IPS-NIHi7 (cell line): ENCODE data around the gene GPRC5B.

ENCODE experiments used
- DNase-seq: peaks from one replicate; pipeline ENCODE4 v3.0.0; 2012; ENCODE audit warnings: mixed read lengths; ENCODE audit errors: extremely low spot score

Gene GPRC5B

DNA sequence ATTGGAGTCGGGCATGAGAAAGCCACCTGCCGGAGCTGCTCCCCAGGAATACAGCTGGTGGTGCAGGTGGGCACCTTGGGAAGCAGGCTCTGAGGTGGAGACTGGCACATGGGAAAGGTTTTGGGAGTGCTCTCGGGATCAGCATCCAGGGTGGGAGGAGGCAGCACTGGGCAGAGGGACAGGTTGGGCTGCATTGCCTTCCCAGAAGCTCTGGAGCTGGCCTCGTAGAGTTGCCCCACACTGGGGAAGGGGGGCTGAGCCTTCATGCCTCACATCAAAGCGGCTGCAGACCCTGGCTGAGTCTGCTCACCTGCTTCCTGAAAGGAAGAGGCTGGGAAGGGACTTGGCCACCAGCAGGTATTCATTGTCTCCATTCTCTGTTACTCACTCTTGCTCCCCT is 13.5 kb upstream of the GPRC5B start:
- DNase-seq: no peak

DNA sequence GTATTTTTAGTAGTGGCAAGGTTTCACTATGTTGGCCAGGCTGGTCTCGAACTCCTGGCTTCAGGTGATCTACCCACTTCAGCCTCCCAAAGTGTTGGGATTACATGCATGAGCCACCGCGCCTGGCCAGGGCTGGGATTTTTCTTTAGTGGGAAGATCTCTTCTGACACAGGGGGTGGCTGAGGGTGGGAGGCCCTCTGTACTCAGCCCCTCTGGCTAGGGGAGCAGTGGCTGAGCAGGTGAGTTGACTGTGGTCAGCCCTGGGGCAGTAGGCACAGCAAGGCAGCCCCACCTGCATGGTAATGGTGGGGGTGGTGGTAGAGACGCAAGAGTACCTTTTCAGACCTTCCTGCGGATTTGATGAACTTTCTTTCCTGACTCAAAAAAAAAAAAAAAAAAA is 12.3 kb upstream of the GPRC5B start:
- no peak for DNase-seq

DNA sequence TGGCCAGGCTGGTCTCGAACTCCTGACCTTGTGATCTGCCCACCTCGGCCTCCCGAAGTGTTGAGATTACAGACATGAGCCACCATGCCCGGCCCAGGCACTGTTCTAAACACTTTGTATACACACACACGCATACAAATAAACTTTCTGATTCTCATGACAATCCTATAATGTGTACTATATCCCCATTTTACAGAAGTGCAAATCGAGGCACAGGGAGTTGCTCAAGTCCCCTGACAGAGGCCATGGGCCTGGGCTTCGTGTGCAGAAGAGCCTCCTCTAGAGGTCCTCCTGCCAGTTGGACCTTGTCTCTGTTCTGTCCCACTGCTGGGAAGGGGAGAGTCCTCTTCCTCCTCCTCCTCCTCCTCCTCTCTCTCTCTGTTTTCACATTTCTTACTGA is 9.9 kb upstream of the GPRC5B start:
- DNase-seq: no peak

DNA sequence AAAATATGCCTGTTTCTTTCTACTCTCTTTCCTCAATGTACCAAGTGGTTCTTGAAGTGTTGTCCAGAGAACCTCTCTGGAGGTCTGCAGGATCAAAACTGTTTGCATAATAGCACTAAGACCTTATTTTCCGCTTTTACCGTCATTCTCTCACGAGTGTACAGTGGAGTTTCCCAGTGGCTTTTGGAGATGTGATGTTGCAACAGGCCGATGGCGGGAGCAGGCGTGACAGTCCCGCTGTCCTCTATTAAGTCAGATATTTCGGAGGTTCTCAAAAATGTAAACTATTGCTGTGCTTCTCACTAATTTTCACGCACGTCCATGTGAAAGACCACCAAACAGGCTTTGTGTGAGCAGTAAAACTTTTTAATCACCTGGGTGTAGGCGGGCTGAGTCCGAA is 8.3 kb upstream of the GPRC5B start:
- no peak for DNase-seq

DNA sequence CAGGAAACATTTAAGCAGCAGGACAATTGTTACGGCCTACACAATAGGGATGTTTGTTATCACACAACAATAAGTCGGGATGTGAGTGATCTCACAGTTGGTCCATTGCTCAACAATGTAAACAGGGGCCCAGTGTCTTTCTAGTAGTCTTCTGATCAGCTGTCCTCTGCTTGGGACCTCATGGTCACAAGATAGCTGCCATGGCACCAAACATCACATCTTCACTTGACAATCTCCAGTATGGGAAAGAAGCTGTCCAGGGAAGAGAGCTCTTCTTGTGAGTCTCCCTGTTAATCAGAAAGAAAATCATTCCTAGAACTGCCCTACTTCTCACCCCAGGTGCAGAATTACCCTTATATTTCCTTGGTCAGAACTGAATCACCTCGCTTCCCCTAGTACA is 6.3 kb upstream of the GPRC5B start:
- no peak for DNase-seq

DNA sequence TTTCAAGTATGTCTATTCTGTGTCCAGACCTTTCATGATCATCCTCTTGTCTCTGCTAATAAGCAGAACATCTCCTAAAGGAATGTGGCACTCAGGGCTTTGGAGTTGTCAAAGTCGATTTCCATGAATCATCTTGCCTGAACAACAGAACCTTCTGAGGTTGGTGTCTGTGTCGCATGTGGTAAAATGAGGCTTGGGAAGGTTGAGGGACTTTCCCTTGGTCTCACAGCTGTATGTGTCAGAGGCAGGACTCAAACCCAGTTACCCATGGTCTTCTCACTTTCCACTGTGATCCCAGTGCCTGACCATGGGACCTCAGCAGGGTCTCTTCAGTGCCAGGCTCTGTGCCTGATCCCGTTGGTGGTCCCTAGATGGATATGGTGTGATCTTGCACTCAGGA is 4.2 kb upstream of the GPRC5B start:
- no peak for DNase-seq

DNA sequence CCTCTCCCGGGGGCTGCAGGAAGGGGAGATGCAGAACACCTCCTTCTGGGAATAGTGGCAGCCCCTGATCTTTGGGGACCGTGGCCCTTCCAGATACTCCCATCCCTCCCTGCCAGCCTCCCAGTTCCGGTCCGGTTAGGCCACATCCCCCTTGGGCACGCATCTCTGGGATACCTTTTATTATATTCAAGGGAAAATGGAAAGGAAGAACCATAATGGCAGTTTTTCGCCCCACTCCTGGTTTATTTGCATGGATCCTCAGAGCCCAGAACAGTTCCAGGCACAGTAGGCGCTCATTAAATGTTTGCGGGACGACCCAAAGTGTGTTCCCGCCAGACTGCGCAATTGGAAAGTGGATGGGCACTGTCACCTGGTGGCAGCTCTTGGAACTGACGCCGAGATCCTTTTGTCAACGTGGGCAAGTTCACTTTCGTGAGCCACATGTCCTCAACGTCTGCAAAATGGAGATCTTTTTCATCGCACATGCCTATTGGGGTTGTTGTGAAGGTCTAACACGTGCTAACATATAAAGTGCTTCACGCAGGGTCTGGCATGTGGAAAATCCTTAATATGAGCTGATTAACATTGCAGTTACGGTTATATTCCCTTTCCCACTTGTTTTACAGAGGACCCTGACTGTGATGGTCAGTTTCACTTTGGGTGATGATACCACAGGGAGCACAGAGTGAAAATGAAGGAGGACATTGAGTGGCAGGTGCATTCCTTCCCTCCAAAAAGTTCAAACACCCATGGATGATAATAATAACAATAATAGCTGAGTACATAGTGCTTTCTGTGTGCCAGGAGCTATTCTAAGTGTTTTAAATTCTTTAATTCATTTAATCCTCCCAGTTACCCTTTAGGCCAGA is 1.7 kb upstream of the GPRC5B start:
- DNase-seq: peak; percentile 69

DNA sequence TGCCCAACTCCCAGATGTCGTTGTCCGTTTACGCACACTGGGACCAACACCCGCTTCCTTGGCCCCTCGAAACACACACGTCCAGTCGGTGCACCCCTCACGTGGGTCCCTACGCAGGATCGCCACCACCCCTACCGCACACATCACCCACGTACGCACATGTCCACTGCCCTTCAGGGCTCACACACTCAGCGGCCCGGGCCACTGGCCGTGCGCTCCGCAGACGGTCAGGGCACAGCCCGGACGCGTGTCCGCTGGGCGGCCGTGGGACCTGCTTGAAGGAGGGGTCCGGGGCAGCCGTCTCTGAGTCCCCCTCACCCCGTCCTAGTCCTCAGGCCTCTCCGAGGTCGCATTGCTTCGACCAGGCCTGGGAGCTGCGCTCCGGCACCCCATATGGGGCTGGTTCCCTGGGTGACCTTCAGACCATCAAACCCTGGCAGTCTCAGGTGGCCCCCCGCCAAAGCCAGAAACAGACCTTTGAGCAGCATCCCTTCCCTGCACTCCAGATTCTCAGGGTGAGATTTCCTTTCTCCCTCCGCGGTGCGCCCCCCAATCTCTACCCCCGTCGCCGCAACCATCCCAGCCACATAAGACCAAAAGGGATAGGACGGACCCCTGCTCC is 914 bp upstream of the GPRC5B start:
- no peak for DNase-seq

DNA sequence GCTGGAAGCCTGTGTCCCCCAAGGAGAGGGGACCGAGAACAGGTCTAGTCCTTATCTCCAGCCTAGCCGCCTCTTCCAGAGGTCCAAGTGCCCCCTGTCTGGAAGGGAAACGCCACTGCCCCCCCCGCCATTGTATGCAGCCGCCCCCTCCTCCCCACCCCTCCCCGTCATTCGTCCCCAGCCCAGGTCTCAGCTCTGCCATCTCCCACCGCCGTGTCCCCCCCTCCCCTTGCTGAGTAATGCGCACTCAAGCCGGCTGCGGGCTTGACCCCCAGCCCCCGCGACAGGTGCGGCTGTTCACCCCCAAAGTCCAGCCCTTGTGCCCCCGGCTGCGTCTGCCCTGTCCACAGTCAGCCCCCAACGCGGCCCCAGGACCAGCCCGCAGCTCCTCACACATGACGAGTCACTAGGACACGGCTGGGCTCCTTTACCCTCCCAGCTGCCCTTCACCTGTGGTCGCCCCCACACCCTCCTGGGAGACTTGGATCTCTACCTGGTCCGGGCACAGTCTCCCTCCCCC is 622 bp downstream of the GPRC5B start:
- peak; percentile 36 for DNase-seq

DNA sequence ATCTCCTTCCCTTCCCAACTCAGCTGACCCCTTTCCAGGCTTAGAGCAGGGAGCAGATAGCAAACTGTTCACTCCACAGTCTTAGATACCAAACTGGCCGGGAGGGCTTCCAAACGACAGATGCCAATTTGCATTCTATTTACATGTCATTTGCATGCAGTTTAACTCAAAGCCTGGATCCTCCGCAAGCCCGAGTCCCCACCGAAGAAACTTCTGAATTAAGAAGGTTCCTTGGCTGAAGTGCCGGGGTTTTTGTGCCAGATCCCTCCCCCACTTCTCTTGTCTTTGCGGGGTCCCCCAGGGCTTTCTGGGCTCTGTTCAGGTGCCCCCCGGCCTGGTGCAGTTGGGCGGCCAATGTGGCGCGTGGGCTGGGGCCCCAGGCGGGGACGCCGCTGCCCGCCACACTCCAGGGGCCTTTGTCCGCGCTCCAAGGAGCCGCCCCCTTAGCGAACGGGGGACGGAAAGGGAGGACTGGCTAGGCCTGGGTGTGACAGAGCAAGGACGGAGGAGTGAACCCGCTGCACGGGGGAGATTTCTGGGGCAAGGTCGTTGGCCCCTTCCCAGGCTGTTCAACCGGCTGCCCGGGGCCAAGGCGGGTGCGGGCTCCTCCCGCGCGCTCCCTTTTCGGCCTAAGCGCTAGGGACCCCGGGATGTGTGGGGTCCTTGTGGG is 1.2 kb downstream of the GPRC5B start:
- no peak for DNase-seq

DNA sequence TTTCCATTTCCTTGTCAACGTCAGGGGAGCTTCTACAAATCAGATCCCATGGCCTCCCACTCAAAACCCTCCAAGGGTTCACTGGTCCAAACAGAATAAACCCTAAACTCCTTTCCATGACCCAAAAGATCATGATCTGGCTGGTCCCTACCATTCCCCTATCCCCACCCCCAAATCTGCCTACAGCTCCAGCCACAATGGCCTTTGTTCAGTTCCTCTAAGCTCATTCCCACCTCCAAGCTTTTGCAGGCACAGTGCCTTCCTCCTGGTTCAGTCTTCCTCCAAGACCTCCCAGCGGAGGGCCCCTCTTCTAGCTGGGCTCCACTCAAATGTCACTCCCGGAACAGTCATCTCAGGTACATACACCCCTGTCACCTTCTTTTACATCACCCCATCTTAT is 2.0 kb downstream of the GPRC5B start:
- no peak for DNase-seq

DNA sequence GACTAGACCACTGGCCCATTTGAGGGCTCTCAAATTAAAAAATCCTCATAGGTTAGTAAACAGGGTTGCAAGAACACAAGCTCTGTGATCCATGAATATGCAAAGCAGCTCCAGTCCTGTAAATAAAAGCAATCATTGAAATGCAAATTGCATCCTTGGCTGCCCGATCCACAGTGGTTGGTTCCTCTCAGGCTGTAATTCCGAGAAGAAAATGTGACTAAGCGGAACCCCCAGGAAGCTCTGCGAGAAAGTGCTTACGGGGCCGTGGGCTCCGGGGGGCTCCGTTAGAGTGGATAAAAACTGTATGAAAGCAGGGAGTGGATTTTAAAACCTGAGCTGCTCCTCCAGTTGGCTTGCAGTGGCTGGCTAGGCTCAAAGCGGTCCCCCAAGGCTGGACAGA is 2.5 kb downstream of the GPRC5B start:
- peak; percentile 48 for DNase-seq

DNA sequence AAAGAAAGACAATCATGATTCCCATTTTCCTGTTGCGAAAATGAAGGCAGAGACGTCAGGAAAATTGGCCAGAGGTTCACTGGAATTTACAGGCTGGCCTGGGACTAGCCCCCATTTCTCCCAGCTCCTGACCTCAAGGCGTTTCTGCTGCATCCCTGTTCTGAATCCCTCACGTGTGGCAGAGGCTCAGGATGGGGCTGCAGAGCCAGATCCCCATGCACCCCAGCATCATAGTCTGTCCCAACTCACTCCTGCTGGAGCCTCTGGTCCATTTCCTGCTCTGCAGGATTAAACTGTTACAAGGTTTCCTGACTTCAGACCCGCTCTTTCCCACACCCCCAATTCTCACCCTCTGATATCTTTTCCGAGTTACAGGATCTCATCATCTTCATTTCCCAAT is 2.9 kb downstream of the GPRC5B start:
- no peak for DNase-seq

DNA sequence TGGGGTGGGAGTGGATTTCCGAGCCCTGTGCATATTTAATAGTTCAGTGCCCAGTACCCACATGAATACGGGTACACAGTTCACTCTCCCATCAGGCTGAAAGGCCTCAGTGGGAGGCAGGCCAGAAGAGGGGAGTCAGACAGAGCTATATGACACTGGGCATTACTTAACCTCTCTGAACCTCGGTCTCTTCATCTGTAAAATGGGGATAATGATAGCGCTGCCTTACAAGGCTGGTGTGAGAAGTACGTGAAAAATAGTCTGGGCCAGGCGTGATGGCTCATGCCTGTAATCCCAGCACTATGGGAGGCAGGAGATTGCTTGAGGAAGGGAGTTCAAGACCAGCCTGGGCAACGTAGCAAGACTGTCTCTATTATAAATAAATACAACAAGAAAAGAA is 3.6 kb downstream of the GPRC5B start:
- DNase-seq: no peak

DNA sequence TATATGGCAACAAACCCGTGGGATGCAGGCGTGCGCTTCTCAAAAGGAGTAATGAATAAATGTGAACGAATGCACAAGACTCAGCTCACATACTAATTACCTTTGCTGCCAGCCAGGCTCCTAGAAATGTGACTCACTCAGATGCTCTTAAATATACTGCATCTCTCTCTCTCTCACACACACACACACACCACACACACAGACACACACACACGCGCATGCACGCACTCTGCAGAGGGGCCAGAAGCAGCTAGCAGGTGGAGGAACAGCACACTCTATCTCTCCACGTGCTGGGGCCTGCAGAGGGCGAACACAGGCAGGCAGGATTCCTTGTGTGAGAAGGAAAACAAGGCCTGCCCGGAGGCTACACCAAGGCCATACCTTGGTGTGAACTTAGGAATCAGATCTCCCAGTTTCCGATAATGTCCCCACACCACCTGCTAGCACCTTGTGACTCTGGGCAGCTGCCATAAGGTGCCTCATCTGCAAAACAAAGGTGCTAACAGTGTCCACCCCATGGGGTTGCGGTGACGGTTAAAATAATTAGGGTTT is 5.3 kb downstream of the GPRC5B start:
- peak; percentile 41 for DNase-seq

DNA sequence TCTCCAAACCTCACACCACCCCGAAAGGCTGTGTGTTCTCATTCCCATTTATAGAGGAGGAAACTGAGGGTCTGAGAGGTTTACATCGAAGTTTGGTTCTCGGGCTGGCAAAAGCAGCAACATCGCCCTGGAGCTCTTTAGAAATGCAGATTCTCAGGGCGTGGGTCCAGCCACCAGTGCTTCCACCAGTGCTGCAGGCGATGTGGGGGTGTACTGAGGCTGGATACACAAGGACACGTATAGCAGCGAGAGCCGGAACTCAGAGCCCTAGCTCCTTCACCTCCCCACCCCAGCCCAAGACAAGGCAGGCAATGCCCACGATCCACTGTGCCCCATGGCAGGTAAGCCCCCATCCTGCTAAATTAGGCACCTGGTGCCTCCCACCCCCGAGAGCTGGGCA is 5.9 kb downstream of the GPRC5B start:
- DNase-seq: no peak

DNA sequence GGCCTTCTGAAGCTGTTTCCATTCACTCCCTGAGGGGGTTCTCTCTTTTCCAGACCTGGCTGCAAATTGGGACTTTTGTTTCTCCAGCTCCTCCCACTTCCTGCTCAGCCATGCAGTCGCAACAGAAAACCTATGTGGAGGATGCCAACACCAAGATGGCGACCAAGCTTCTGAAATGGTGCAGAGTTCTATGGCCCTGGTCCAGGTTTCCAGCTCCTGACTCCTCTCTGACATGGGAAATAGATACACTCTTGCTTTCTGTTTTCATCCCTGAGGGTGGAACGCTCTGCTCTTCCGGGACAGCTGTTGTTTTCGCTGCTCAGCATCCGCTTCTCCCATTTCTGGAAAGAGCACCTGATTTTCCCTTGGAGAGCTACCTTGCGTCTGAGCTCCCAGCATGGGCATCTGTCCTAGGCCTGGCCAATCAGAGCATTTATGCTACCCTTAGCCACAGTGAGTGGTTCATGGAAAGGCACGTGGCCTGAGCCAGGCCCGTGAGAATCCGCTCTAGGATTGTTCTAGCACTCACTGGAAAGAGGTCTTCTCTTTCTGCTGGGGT is 8.1 kb downstream of the GPRC5B start:
- no peak for DNase-seq

DNA sequence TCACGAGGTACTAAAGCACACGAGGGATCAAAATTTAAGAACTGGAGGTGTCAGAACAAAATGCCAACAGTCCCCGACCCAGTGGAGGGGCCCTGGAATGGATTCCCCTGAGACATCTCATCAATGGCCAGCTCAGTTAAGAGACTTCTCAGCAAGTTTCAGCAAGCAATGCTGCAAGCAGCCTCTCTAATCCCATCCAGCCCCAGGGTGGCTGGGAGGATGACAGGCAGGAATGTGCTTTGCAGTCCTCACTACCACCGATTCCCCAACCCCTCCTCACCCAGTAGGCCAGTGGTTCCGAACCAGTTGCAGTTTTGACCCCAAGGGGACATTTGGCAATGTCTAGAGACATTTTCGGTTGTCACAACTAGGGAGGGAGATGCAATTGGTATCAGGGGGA is 8.7 kb downstream of the GPRC5B start:
- no peak for DNase-seq

DNA sequence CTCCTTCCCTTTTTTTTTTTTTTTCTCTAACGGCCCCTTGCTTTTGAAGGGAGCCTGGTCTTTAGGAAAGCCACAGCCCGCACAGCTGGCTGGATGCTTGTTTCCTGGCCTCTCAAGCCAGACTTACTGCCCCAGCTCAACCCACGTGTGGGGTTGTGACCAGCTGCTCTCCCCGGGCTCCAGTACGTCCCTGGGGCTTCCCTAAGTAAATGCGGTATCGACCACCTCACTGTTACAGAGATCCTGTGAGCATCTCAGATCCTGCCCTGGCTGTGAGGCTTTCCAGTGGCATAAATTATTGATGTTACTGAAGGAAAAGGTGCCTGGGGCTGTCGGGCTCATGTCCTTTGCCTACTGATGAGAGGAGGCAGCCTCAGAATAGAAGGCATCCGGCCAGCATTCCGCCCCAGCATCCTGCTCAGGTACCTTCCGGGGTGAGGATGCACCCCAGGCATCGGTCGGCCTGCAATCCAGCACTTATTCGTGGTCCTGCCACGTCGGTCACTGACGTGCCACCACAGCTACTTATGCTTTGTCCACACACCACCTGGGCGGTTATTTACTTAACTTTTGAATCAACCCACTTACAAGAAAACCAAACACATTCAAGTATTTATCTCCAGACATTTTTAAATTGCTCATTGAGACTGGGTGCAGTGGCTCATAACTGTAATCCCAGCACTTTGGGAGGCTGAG is 9.6 kb downstream of the GPRC5B start:
- no peak for DNase-seq

DNA sequence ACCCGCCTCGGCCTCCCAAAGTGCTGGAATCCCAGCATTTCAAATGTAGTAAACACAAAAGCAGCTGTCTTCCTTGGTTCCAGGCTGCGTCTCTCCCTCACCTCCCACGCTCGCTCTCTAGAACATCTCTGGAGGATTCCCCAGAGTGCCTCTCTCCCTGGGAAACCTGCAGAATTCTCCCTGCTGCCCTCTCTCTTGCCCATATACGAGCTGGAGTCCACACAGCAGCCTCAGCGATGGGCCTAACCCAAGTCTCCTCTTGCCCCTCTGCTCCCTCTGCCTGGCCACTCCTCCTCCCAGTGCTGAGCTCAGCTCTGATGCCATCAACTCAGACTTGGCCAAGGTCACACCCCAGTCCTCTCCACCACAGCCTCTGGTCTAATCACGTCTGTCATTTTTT is 10.6 kb downstream of the GPRC5B start:
- no peak for DNase-seq

DNA sequence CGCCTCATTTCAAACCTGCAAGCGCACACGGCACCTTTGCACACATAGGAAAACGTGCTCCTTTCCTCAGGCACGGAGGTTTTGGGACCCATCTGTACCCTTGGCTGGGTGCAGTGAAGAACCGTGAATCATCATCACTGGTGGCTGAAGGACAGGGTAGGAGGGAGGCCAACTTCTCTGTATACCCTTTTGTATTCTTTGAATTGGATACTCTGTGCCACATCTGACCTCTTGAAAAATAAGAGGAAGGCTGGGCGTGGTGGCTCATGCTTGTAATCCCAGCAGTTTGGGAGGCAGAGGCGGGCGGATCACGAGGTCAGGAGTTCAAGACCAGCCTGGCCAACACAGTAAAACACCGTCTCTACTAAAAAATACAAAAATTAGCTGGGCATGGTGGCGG is 11.7 kb downstream of the GPRC5B start:
- DNase-seq: no peak
